T-helper 2 cell treated with Interferon-gamma antibody and Interleukin-4, amounts not matched to agents 5 μg/mL and 100 μg/mL, for 36 hours (primary cell): ENCODE data around the gene ZNF474.

ENCODE experiments used
- DNase-seq: peaks from one replicate; pipeline ENCODE4 v3.0.0; 2021; ENCODE audit warnings: low spot score
- H3K27ac Mint-ChIP-seq: one replicate; pipeline ENCODE4 v1.8.0; 2021; ENCODE audit warnings: mild to moderate bottlenecking, mixed read lengths
- H3K27me3 Mint-ChIP-seq: one replicate; pipeline ENCODE4 v1.8.0; 2021; ENCODE audit warnings: low read depth, mixed read lengths
- H3K36me3 Mint-ChIP-seq: one replicate; pipeline ENCODE4 v1.8.0; 2021; ENCODE audit warnings: low read depth, mixed read lengths
- H3K4me1 Mint-ChIP-seq: one replicate; pipeline ENCODE4 v1.8.0; 2021; ENCODE audit warnings: low read depth, mixed read lengths
- H3K4me3 Mint-ChIP-seq: one replicate; pipeline ENCODE4 v1.8.0; 2022; ENCODE audit warnings: mild to moderate bottlenecking, moderate library complexity, mixed read lengths
- H3K9me3 Mint-ChIP-seq: one replicate; pipeline ENCODE4 v1.8.0; 2021; ENCODE audit warnings: mixed read lengths

Gene ZNF474

GRCh38 chr5:122126756-122127321 lies 2.5 kb upstream of the ZNF474 start:
- no peaks in the 10 kb centered on the region for H3K36me3 Mint-ChIP-seq
- H3K27me3 Mint-ChIP-seq = no peaks in the 10 kb centered on the region
- no peaks in the 10 kb centered on the region for H3K9me3 Mint-ChIP-seq
- no peak overlapping the region for H3K27ac Mint-ChIP-seq
- DNase-seq = no peak
- H3K4me1 Mint-ChIP-seq = no peaks in the 10 kb centered on the region
- no peak overlapping the region for H3K4me3 Mint-ChIP-seq

GRCh38 chr5:122130152-122130551 lies 806 bp downstream of the ZNF474 start:
- no peaks in the 10 kb centered on the region for H3K9me3 Mint-ChIP-seq
- DNase-seq = no peak
- H3K4me3 Mint-ChIP-seq = no peak overlapping the region
- H3K4me1 Mint-ChIP-seq = no peaks in the 10 kb centered on the region
- no peaks in the 10 kb centered on the region for H3K27me3 Mint-ChIP-seq
- H3K27ac Mint-ChIP-seq = no peak overlapping the region
- H3K36me3 Mint-ChIP-seq = no peaks in the 10 kb centered on the region

- no peaks in the 10 kb centered on the region for H3K9me3 Mint-ChIP-seq
- H3K27ac Mint-ChIP-seq = no peak overlapping the region
- H3K4me1 Mint-ChIP-seq = peaks cover 6% of the 10 kb centered on the region
- no peaks in the 10 kb centered on the region for H3K36me3 Mint-ChIP-seq
- H3K27me3 Mint-ChIP-seq = peaks cover 2% of the 10 kb centered on the region
- no peak overlapping the region for H3K4me3 Mint-ChIP-seq
- no peak for DNase-seq
Measured at GRCh38 chr5:122137702-122138101, 8.4 kb downstream of the ZNF474 start.

- Mint-ChIP-seq H3K27me3 (peaks cover 2% of the 10 kb centered on the region), H3K9me3 (no peaks in the 10 kb centered on the region), H3K4me3 (no peak overlapping the region), H3K27ac (no peak overlapping the region), H3K36me3 (no peaks in the 10 kb centered on the region), H3K4me1 (peaks cover 6% of the 10 kb centered on the region)
- DNase-seq = no peak
Measured at GRCh38 chr5:122138356-122138755, 9.0 kb downstream of the ZNF474 start.

DNA sequence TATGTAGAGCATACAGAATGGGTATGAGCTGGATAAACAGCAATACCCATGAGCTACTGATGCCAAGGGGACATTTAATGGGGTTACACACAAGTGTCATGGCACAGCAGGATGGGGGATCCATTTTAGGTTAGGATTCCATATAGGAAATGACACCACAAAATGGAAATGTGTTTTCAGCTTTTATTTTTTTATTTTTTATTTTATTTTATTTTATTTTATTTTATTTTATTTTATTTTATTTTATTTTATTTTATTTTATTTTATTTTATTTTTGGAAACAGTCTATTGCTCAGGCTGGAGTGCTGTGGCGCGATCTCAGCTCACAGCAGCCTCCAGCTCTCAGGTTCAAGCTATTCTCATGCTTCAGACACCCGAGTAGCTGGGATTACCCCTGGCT lies 11.6 kb downstream of the ZNF474 start:
- Mint-ChIP-seq H3K36me3 (no peaks in the 10 kb centered on the region), H3K27me3 (peaks cover 2% of the 10 kb centered on the region), H3K9me3 (no peaks in the 10 kb centered on the region), H3K4me3 (no peak overlapping the region), H3K27ac (no peak overlapping the region), H3K4me1 (peaks cover 6% of the 10 kb centered on the region)
- no peak for DNase-seq

DNA sequence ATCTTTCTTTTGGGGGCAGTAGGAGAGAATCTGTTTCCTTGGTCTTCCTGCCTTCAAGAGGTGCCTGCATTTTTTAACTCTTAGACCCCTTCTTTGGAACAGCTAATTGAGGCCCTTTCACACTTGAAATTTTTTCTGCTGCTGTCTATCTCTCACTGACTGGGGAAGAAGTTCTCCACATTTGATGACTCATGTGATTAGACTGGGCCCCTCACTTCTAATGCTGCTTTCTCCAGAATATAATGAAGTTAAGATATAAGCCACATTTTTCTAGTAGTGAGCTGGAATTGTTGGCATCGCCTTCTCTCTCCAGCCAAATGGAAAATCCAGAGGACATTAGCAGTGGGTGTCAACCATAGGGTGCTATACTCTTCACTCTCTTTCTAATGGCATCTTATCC lies 12.4 kb downstream of the ZNF474 start:
- Mint-ChIP-seq H3K9me3 (no peaks in the 10 kb centered on the region), H3K27ac (no peak overlapping the region), H3K36me3 (no peaks in the 10 kb centered on the region), H3K4me3 (no peak overlapping the region), H3K27me3 (peaks cover 2% of the 10 kb centered on the region), H3K4me1 (peaks cover 6% of the 10 kb centered on the region)
- DNase-seq = no peak

- H3K4me1 Mint-ChIP-seq = peaks cover 3% of the 10 kb centered on the region
- H3K36me3 Mint-ChIP-seq = no peaks in the 10 kb centered on the region
- H3K9me3 Mint-ChIP-seq = no peaks in the 10 kb centered on the region
- peaks cover 2% of the 10 kb centered on the region for H3K27me3 Mint-ChIP-seq
- no peak overlapping the region for H3K4me3 Mint-ChIP-seq
- DNase-seq = no peak
- H3K27ac Mint-ChIP-seq = no peak overlapping the region
Measured at GRCh38 chr5:122142480-122143164, 13.3 kb downstream of the ZNF474 start.

- no peaks in the 10 kb centered on the region for H3K36me3 Mint-ChIP-seq
- DNase-seq = no peak
- no peaks in the 10 kb centered on the region for H3K27me3 Mint-ChIP-seq
- no peaks in the 10 kb centered on the region for H3K9me3 Mint-ChIP-seq
- no peaks in the 10 kb centered on the region for H3K4me1 Mint-ChIP-seq
- H3K27ac Mint-ChIP-seq = no peak overlapping the region
- H3K4me3 Mint-ChIP-seq = no peak overlapping the region
Measured at GRCh38 chr5:122144236-122144635, 14.9 kb downstream of the ZNF474 start.

DNA sequence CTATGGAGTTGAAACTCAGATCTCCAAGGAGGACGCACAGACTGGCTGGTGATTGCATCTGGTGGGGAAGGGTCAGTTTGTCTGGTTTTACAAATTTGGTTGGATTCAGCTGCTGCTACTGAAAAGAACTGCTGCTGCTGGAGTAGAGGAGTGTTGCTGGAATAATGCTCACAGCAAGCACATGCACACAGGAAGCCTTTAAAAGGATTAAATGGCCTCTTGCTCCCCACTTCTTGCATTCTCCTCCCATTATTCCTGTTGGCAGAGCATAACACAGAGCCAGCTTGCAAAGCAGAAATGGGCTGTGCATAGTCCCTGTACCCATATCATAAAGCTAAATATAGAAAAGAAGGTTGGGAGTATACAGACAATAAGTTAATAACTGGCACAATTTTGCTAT lies 16.6 kb downstream of the ZNF474 start:
- Mint-ChIP-seq H3K27me3 (no peaks in the 10 kb centered on the region), H3K4me1 (no peaks in the 10 kb centered on the region), H3K27ac (no peak overlapping the region), H3K9me3 (no peaks in the 10 kb centered on the region), H3K4me3 (no peak overlapping the region), H3K36me3 (no peaks in the 10 kb centered on the region)
- no peak for DNase-seq

DNA sequence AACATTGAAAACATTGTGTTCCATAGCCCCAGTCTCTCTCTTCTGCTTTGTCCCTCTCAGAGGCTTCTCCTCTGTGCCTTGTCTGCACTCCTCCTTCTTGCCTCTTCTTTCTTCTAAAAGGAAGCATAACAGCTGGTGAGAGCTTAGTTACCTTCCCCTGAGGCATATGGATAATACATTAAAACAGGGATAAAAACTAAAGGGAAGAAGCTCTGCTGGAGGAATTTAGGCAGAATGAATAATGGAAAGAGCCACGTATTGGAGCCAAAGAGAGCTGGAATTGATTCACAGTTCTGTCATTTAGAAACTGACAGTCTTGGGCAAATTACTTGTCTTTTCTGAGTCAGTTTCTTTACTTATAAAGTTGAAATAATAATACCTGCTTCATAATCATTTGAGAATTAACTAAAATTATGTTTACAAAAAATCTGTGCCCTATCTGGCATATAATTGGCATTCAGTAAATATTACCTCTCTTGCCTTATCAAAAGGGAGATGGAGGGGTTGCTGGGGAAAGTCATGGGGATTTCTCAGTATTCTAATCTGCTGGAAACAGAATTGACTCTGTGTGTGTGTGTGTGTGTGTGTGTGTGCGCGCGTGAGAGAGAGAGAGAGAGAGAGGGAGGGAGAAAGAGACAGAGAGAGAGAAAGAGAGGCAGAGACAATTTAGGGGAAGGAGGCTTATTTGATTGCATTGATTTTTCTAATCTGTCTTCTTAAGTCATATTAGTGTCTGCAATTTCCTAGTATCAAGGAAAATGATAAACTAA lies 20.2 kb downstream of the ZNF474 start:
- Mint-ChIP-seq H3K4me3 (no peak overlapping the region), H3K27me3 (no peaks in the 10 kb centered on the region), H3K9me3 (no peaks in the 10 kb centered on the region), H3K27ac (no peak overlapping the region), H3K36me3 (no peaks in the 10 kb centered on the region), H3K4me1 (peaks cover 5% of the 10 kb centered on the region)
- DNase-seq = no peak

- no peak overlapping the region for H3K4me3 Mint-ChIP-seq
- H3K9me3 Mint-ChIP-seq = no peaks in the 10 kb centered on the region
- no peak for DNase-seq
- H3K27me3 Mint-ChIP-seq = no peaks in the 10 kb centered on the region
- H3K36me3 Mint-ChIP-seq = no peaks in the 10 kb centered on the region
- H3K4me1 Mint-ChIP-seq = peaks cover 6% of the 10 kb centered on the region
- no peak overlapping the region for H3K27ac Mint-ChIP-seq
Measured at GRCh38 chr5:122150215-122150614, 20.9 kb downstream of the ZNF474 start.

DNA sequence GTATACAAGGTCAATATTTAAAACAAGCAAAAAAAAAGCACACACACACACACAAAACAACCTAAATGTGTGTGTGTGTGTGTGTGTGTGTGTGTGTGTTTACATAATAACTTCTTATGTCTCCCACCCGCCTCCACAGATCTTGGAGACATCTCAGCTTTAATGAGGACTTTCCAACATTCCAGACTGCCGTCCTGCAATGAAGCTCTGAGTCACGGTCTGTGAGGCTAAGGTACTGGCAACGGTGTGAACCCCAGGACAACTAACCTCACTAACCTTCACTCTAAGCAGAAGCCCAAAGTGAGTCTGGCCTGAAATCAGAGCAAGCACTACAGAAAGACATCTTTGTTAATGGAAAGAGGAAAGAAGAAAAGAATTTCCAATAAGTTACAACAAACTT lies 22.3 kb downstream of the ZNF474 start:
- H3K27ac Mint-ChIP-seq = no peak overlapping the region
- H3K4me1 Mint-ChIP-seq = peaks cover 6% of the 10 kb centered on the region
- H3K4me3 Mint-ChIP-seq = no peak overlapping the region
- H3K27me3 Mint-ChIP-seq = no peaks in the 10 kb centered on the region
- H3K9me3 Mint-ChIP-seq = no peaks in the 10 kb centered on the region
- H3K36me3 Mint-ChIP-seq = no peaks in the 10 kb centered on the region
- no peak for DNase-seq

- DNase-seq = no peak
- H3K9me3 Mint-ChIP-seq = no peaks in the 10 kb centered on the region
- peaks cover 6% of the 10 kb centered on the region for H3K4me1 Mint-ChIP-seq
- H3K27ac Mint-ChIP-seq = no peak overlapping the region
- no peak overlapping the region for H3K4me3 Mint-ChIP-seq
- H3K36me3 Mint-ChIP-seq = no peaks in the 10 kb centered on the region
- no peaks in the 10 kb centered on the region for H3K27me3 Mint-ChIP-seq
Measured at GRCh38 chr5:122152266-122152900, 23.0 kb downstream of the ZNF474 start.

DNA sequence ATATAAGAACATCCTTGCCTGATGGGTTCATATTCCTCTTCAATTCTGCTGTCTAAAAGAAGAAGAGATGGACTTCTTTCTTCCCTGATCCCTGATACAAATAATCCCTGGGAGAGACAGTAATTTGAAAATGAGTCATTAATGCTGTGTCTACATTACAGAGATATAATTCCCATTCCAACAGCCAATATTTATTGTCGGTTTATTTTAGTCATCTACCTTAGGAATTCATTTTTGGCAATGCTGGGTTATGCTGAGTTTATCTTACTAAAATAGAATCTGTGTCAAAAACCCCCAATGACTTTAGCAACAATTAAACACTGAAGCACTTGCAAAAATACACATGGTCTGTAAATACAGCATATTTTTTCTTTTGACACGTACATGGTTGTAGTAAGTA lies 23.9 kb downstream of the ZNF474 start:
- Mint-ChIP-seq H3K27me3 (no peaks in the 10 kb centered on the region), H3K4me3 (no peak overlapping the region), H3K27ac (no peak overlapping the region), H3K36me3 (no peaks in the 10 kb centered on the region), H3K9me3 (no peaks in the 10 kb centered on the region), H3K4me1 (peaks cover 6% of the 10 kb centered on the region)
- no peak for DNase-seq
